Measurements from ENCODE around the gene SLC34A3. TPM values are rescaled to one million over a fixed set of nuclear protein-coding genes. Genes with fewer than 3 reads are reported as not detected.

The SLC34A3 gene
- total and polyA plus RNA-seq, 2 donors (not counting 3 experiments of a cell fraction or from before 2014, with no cell fraction given) = not detected

- no peaks in the 10 kb centered on the region for H3K79me2 ChIP-seq (ENCODE audit: control insufficient read depth, insufficient read depth, low read length)
- no peaks in the 10 kb centered on the region for H4K20me1 ChIP-seq (replicated peaks; ENCODE audit: control insufficient read depth, extremely low read depth, insufficient read depth, low read length)
- H3K27ac ChIP-seq (ENCODE audit: insufficient read depth, low read depth, low read length) = peak overlapping the region; percentile 68
- TSS peak; percentile 95 for BruUV-seq (replicated peaks)
- no peaks in the 10 kb centered on the region for H3K9me3 ChIP-seq (replicated peaks; ENCODE audit: control insufficient read depth, insufficient read depth, low read length)
- ChIA-PET POLR2A (interaction anchor here (0.6 to 1.9 kb wide), 6 partner anchors 17 to 377 kb away, joined by 3 to 10 read pairs (median 6); partner anchors contain the start of genes TPRN and TUBB4B), CTCF (interaction anchor here (0.6 to 6.3 kb wide), 12 partner anchors 8 to 105 kb away, joined by 3 to 63 read pairs (median 8); partner anchors contain the start of genes NDOR1, SSNA1 and TMEM203)
- FAIRE-seq (peak; percentile 96), DNase-seq (ENCODE audit: low read depth, low spot score) (peak; percentile 98)
- H3K9me1 ChIP-seq (replicated peaks; ENCODE audit: control insufficient read depth, extremely low read depth, insufficient read depth, low read length) = no peaks in the 10 kb centered on the region
- dilution Hi-C loops (cut with MboI; ENCODE audit: extremely low pct_ligation_motif_present, low sequenced_read_pairs) = no loop called here
- H2AFZ ChIP-seq (ENCODE audit: low read depth, low read length) = peak overlapping the region; percentile 95
- no peaks in the 10 kb centered on the region for H3K27me3 ChIP-seq (ENCODE audit: control insufficient read depth in 2 of 2, insufficient read depth in 2 of 2, low read length in 2 of 2)
- TF ChIP-seq POLR2AphosphoS5 (IDR thresholded peaks at IDR 0.05; ENCODE audit: insufficient read depth, low read depth, low read length) (peak; percentile 88), GATA2 (IDR thresholded peaks at IDR 0.05; ENCODE audit: insufficient read depth, insufficient read length, low read depth, low read length) (no peak), POLR2A (IDR thresholded peaks at IDR 0.05; ENCODE audit: low read depth, low read length) (peak; percentile 78)
- peak overlapping the region; percentile 70 for H3K9ac ChIP-seq (replicated peaks; ENCODE audit: extremely low read depth, insufficient read depth, low read length)
- no peaks in the 10 kb centered on the region for H3K36me3 ChIP-seq (ENCODE audit: control insufficient read depth in 2 of 2, extremely low read depth in 1 of 2, insufficient read depth in 2 of 2, low read length in 2 of 2)
- intact Hi-C loops (cut with micrococcal nuclease) = loop anchor here (1.0 to 2.0 kb wide), 6 partner anchors 13 to 101 kb away; partner anchors contain the start of genes TPRN and TUBB4B
- peak overlapping the region; percentile 86 for H3K4me2 ChIP-seq (ENCODE audit: insufficient read depth, low read length)
- H3K4me1 ChIP-seq (ENCODE audit: control insufficient read depth, extremely low read depth, insufficient read depth, low read length) = peaks cover 18% of the 10 kb centered on the region
- peak overlapping the region; percentile 80 to 91 (median 82) for H3K4me3 ChIP-seq (replicated peaks in 1 of 3; ENCODE audit: insufficient read depth in 1 of 3, low read depth in 1 of 3, low read length in 3 of 3)
These were observed 7.4 kb upstream of the SLC34A3 start for GRCh38 chr9:137223078-137223970.

- Histone ChIP-seq H4K20me1 (replicated peaks; ENCODE audit: control insufficient read depth, extremely low read depth, insufficient read depth, low read length) (no peaks in the 10 kb centered on the region), H2AFZ (ENCODE audit: low read depth, low read length) (no peak within 1 kb of the TSS), H3K4me3 (replicated peaks in 1 of 3; ENCODE audit: insufficient read depth in 1 of 3, low read depth in 1 of 3, low read length in 3 of 3) (peak within 1 kb of the TSS; percentile 80 to 91 (median 82)), H3K9me1 (replicated peaks; ENCODE audit: control insufficient read depth, extremely low read depth, insufficient read depth, low read length) (no peaks in the 10 kb centered on the region), H3K27me3 (ENCODE audit: control insufficient read depth in 2 of 2, insufficient read depth in 2 of 2, low read length in 2 of 2) (no peaks in the 10 kb centered on the region), H3K4me1 (ENCODE audit: control insufficient read depth, extremely low read depth, insufficient read depth, low read length) (peaks cover 12% of the 10 kb centered on the region), H3K36me3 (ENCODE audit: control insufficient read depth in 2 of 2, extremely low read depth in 1 of 2, insufficient read depth in 2 of 2, low read length in 2 of 2) (no peaks in the 10 kb centered on the region), H3K9me3 (replicated peaks; ENCODE audit: control insufficient read depth, insufficient read depth, low read length) (no peaks in the 10 kb centered on the region), H3K4me2 (ENCODE audit: insufficient read depth, low read length) (peak within 1 kb of the TSS; percentile 86), H3K79me2 (ENCODE audit: control insufficient read depth, insufficient read depth, low read length) (no peaks in the 10 kb centered on the region), H3K27ac (ENCODE audit: insufficient read depth, low read depth, low read length) (no peak within 1 kb of the TSS), H3K9ac (replicated peaks; ENCODE audit: extremely low read depth, insufficient read depth, low read length) (peak within 1 kb of the TSS; percentile 70)
- BruUV-seq (replicated peaks) = no TSS peak
- intact Hi-C loops (cut with micrococcal nuclease) (no loop called here), dilution Hi-C loops (cut with MboI; ENCODE audit: extremely low pct_ligation_motif_present, low sequenced_read_pairs) (no loop called here)
- DNase-seq (ENCODE audit: low read depth, low spot score) = no peak
- ChIA-PET POLR2A (no interaction called here), CTCF (interaction anchor here (0.8 to 6.3 kb wide), 6 partner anchors 11 to 178 kb away, joined by 3 to 63 read pairs (median 4); partner anchors contain the start of gene NPDC1)
- no peak for FAIRE-seq
- no peak for TF ChIP-seq FOS (IDR thresholded peaks at IDR 0.05; ENCODE audit: borderline replicate concordance, insufficient read depth, low read length)
- TF ChIP-seq POLR2A (IDR thresholded peaks at IDR 0.05; ENCODE audit: low read depth, low read length) = no peak
- TF ChIP-seq CTCF (IDR thresholded peaks at IDR 0.05; ENCODE audit: extremely low read depth in 1 of 2, insufficient read depth in 1 of 2, low read depth in 1 of 2, low read length in 2 of 2) = no peak
- no peak for TF ChIP-seq MYC (IDR thresholded peaks at IDR 0.05; ENCODE audit: low read depth, low read length)
- TF ChIP-seq POLR2AphosphoS5 (IDR thresholded peaks at IDR 0.05; ENCODE audit: insufficient read depth, low read depth, low read length) = no peak
- TF ChIP-seq GATA2 (IDR thresholded peaks at IDR 0.05; ENCODE audit: insufficient read depth, insufficient read length, low read depth, low read length) = no peak
- TF ChIP-seq JUN (IDR thresholded peaks at IDR 0.05; ENCODE audit: borderline replicate concordance, insufficient read depth, insufficient read length, low read depth) = no peak
- no peak for TF ChIP-seq MAX (IDR thresholded peaks at IDR 0.05; ENCODE audit: insufficient read depth, insufficient read length)
These were observed 5.6 kb upstream of the SLC34A3 start, which contains the start of gene CYSRT1 for GRCh38 chr9:137224830-137225694. CYSRT1 (plus strand) TSS chr9:137225174; CDS start chr9:137225622, 448 bp downstream.
